Upper lobe of left lung (tissue), 4 donors: ENCODE measurements around the gene TRIM58.

Source experiments
- CTCF ChIP-seq, 6 experiments: fragments of 450-650 bp in 4 of 6; fragments of 200-600 bp in 2 of 6; sonication (generic) in 2 of 6; IDR thresholded peaks; one replicate each; pipeline ENCODE4 v1.5.1; 2016 to 2019; ENCODE audit warnings: antibody characterized with exemption in 6 of 6
- POLR2A ChIP-seq, 4 donors: fragments of 450-650 bp; IDR thresholded peaks; one replicate each; pipeline ENCODE4 v1.5.1; 2016 to 2017; ENCODE audit warnings: antibody characterized with exemption in 4 of 4, mild to moderate bottlenecking in 2 of 4

- TF ChIP-seq POLR2A (IDR thresholded peaks at IDR 0.05): no peak
- TF ChIP-seq CTCF (IDR thresholded peaks at IDR 0.05): no peak
These were observed 27.9 kb downstream of the TRIM58 start for GRCh38 chr1:247884797-247885413.
